MM.1S (cell line): Measurements from ENCODE around the gene AIRE.

Experiments used
- EZH2 ChIP-seq: fragments of 300-600 bp; sonication (generic); optimal IDR thresholded peaks from 2 replicates; pipeline ENCODE3; 2017; ENCODE audit warnings: low read depth, mild to moderate bottlenecking, antibody characterized with exemption, low read length, mixed read lengths
- EZH2phosphoT487 ChIP-seq: fragments of 300-600 bp; sonication (generic); IDR thresholded peaks from 2 replicates; pipeline ENCODE4 v1.6.1; 2018; ENCODE audit warnings: antibody characterized with exemption, low read length
- TF ChIP-seq, protein P1 (sequence below): fragments of 300-600 bp; sonication (generic); IDR thresholded peaks from 2 replicates; pipeline ENCODE4 v1.5.1; 2016; ENCODE audit warnings: antibody characterized with exemption, low read length, mixed read lengths

DNA sequence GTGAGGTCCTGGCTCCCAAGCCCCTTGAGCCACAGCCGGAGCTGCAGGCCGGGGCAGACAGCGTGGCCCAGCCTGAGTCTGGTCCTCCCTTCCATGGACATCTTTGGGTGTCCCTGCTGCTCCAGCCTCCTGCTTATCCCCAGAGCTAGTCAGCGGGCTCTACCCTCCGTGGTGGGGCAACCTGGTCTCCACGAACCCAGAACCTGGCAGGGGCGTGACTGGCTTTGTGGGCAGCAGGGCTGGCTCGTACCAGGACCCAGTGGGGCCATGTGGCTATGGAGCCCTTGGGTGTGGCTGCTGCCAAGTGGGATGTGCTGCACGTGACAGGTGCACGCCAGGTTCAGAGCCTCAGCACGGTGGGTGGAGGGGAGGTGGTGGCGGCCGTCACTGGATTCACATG, 35.2 kb downstream of the AIRE start:
- TF ChIP-seq, protein P1, sequence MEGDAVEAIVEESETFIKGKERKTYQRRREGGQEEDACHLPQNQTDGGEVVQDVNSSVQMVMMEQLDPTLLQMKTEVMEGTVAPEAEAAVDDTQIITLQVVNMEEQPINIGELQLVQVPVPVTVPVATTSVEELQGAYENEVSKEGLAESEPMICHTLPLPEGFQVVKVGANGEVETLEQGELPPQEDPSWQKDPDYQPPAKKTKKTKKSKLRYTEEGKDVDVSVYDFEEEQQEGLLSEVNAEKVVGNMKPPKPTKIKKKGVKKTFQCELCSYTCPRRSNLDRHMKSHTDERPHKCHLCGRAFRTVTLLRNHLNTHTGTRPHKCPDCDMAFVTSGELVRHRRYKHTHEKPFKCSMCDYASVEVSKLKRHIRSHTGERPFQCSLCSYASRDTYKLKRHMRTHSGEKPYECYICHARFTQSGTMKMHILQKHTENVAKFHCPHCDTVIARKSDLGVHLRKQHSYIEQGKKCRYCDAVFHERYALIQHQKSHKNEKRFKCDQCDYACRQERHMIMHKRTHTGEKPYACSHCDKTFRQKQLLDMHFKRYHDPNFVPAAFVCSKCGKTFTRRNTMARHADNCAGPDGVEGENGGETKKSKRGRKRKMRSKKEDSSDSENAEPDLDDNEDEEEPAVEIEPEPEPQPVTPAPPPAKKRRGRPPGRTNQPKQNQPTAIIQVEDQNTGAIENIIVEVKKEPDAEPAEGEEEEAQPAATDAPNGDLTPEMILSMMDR: no peak
- no peak for TF ChIP-seq EZH2phosphoT487
- TF ChIP-seq EZH2: no peak
